Pancreas (tissue), 10 donors: ENCODE results near the gene MTG2. TPM values are rescaled to one million over a fixed set of nuclear protein-coding genes. Genes with fewer than 3 reads are reported as not detected.

Source experiments
- ATAC-seq, 4 donors: fragments of 200-7000 bp; cut with Tn5 transposase; one replicate each; pipeline versions ENCODE4 v1.8.0 to v1.9.1; 2020; ENCODE audit warnings: mild to moderate bottlenecking in 4 of 4, moderate library complexity in 4 of 4
- DNase-seq, 6 donors: peaks; one replicate each; pipeline ENCODE4 v3.0.0-alpha.2; 2020
- FAIRE-seq: peaks from 2 replicates; lab custom pipeline; 2012; peaks lifted over from hg19 to GRCh38; lab: Jason Lieb, UNC
- H3K27ac ChIP-seq, 4 donors: fragments of 200-600 bp; sonication (generic); 1 replicate in 3 of 4; 2 replicates in 1 of 4; pipeline versions ENCODE4 v1.5.0 to v1.8.0; 2020
- H3K27me3 ChIP-seq, 4 donors: fragments of 200-600 bp; one replicate each; pipeline ENCODE4 v1.8.0; 2021
- H3K36me3 ChIP-seq, 3 donors: fragments of 200-600 bp; sonication (generic) in 1 of 3; one replicate each; pipeline versions ENCODE4 v1.5.0 to v1.8.0; 2020 to 2021
- H3K4me1 ChIP-seq, 3 donors: fragments of 200-600 bp; one replicate each; pipeline ENCODE4 v1.8.0; 2021
- H3K4me3 ChIP-seq, 4 donors: fragments of 200-600 bp; sonication (generic) in 2 of 4; one replicate each; pipeline versions ENCODE4 v1.5.0 to v1.8.0; 2020 to 2021
- H3K9me3 ChIP-seq, 4 donors: fragments of 200-600 bp; one replicate each; pipeline ENCODE4 v1.8.0; 2021
- WGBS, 2 donors: extraction: QIAGEN DNeasy Blood & Tissue Kit; methylation state at CpG; one replicate each; pipeline ENCODE4 v1.1.7; 2013; 5-methylcytosine and 5-hydroxymethylcytosine counted together
- intact Hi-C, 3 donors: fragments of 100-400 bp; cut with DNase I; formaldehyde crosslinking; loops; one replicate each; pipeline versions ENCODE4 v1.11.1 to v1.14.2; 2022
- polyA plus RNA-seq, 2 donors: library from polyadenylated mRNA; stranded (reverse); fragments of 200-250 nt; gene quantifications; one replicate each; pipeline ENCODE4 v1.2.3, GENCODE V29; 2013
- total RNA-seq, 6 donors: library from RNA; stranded (reverse); fragmentation: NEBNext Ultra II Directional in 4 of 6; extraction: Animal tissue kit (Norgen Biotek cat#: 25700) in 4 of 6; gene quantifications; one replicate each; pipeline versions ENCODE4 v1.2.1 to v1.2.4, GENCODE V29; 2021 to 2023
- TF ChIP-seq, protein P1 (sequence below), 4 donors: fragments of 200-600 bp; sonication (generic) in 3 of 4; IDR thresholded peaks; one replicate each; pipeline versions ENCODE4 v1.5.0 to v1.8.0; 2021; ENCODE audit warnings: antibody characterized with exemption in 4 of 4
- donor health status: healthy with polysubstance abuse.
- donor health status: DM: no; HTN: no; CAD: no; lungs with moderate emphysema.
- donor health status: DM: no; HTN: no; CAD: no.
- donor health status: control.
- donor health status: control.
- donor health status: Bipolar disorder and iron deficiency.
- donor health status: DM: yes; HTN: yes; CAD: no.
- donor health status: DM: no; HTN: no; CAD: no.
- donor health status: DM: no; HTN: no; CAD: no.
- donor health status: DM: yes; HTN: yes; CAD: no.

The MTG2 gene
- total and polyA plus RNA-seq, 8 donors, result 9.7 to 55.3 (median 14.2) TPM

DNA sequence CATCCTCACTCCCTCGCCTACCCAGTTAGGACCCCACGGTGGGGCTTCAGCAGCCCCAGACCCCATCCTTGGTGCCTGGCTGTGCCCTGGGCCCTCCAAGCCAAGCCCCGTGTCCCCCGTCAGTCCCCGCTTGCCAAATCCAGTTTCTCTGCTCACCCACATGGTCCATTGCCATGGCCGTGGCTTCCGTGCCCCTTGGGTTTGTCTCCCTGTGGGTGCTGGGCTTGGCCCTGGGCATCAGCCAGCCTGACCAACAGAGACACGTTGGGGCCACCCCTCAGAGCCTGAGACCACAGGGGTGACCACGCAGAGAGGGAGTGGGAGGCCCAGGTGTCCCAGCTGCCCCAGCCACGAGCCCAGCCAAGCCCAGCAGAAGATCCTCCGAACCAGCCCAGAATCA, 31.6 kb upstream of the MTG2 start:
- Histone ChIP-seq H3K36me3 (no peaks in the 10 kb centered on the region), H3K9me3 (no peaks in the 10 kb centered on the region), H3K27me3 (no peaks in the 10 kb centered on the region), H3K4me3 (no peak overlapping the region), H3K27ac (no peak overlapping the region), H3K4me1 (no peaks in the 10 kb centered on the region)
- TF ChIP-seq, protein P1, sequence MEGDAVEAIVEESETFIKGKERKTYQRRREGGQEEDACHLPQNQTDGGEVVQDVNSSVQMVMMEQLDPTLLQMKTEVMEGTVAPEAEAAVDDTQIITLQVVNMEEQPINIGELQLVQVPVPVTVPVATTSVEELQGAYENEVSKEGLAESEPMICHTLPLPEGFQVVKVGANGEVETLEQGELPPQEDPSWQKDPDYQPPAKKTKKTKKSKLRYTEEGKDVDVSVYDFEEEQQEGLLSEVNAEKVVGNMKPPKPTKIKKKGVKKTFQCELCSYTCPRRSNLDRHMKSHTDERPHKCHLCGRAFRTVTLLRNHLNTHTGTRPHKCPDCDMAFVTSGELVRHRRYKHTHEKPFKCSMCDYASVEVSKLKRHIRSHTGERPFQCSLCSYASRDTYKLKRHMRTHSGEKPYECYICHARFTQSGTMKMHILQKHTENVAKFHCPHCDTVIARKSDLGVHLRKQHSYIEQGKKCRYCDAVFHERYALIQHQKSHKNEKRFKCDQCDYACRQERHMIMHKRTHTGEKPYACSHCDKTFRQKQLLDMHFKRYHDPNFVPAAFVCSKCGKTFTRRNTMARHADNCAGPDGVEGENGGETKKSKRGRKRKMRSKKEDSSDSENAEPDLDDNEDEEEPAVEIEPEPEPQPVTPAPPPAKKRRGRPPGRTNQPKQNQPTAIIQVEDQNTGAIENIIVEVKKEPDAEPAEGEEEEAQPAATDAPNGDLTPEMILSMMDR (IDR thresholded peaks at IDR 0.05), result no peak
- no peak for FAIRE-seq
- intact Hi-C loops, result no loop called here
- no peak for DNase-seq
- WGBS, 2 donors, result 89 to 91% methylated on average over 11 of the region's 11 CpGs
- ATAC-seq, result no peak

DNA sequence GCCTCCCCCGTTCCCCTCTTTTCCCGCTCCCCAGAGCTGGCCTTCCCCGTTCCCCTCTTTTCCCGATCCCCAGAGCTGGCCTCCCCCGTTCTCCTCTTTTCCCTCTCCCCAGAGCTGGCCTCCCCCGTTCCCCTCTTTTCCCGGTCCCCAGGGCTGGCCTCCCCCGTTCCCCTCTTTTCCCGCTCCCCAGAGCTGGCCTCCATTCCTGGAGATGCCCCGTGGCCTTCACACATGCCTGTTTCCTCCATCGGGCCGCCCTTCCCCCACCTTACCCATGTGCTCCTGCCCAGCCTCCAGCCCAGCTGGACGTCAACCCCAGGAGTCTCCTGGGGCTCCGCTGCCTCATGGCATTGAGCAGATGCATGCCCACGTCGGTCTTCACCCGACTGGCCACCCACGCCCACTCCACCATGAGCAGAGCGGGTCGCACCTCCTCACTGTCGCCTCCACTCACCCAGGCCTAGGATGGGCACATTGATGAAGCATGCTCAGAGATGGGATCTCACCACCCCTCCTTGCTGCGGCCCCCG, 30.9 kb upstream of the MTG2 start:
- Histone ChIP-seq H3K36me3 (no peaks in the 10 kb centered on the region), H3K4me3 (no peak overlapping the region), H3K9me3 (no peaks in the 10 kb centered on the region), H3K27ac (no peak overlapping the region), H3K27me3 (no peaks in the 10 kb centered on the region), H3K4me1 (no peaks in the 10 kb centered on the region)
- FAIRE-seq (no peak), DNase-seq (no peak), ATAC-seq (no peak)
- TF ChIP-seq, protein P1 (IDR thresholded peaks at IDR 0.05), result no peak
- intact Hi-C loops, result no loop called here
- WGBS, 2 donors, result 82 to 86% methylated on average over 23 of the region's 23 CpGs

DNA sequence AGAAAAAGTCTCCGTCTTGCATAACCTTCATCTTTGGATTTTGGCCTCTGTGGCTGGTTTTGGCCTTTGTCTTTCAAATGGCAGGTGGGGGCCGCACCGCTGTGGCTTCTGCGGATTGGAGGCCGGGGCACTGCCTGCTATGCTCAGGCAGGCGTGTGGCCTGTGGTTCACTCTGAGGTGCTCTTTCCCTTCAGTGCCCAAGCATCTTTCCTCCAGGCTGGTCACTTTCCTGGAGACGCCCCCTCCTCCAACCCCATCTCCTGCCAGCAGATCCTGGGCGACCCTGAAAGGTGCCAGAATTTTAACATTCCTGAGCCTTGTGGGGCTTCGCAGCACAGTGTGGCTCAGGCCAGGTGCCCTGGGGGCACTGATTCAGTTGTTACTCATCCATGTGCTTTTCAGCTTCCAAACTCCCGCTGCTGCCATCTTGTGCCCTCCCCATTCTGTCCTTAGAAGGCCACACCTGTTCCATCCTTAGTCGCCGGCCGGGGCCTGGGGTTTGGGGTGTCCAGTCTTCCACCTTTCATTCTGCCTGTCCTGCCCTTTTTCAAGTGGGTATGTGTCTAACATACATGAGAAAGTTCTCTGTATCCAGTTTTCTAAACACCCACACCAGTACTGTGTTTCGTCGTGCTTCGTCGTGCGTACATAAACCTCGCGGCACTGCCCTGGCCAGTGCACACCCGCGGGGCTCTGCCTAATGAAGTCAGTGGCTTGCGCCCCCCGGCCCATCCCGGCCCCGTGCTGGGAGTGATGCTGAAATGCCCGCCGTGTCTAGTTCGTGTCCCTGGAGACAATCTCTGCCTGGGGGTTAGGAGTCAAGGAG, 27.2 kb upstream of the MTG2 start:
- TF ChIP-seq, protein P1 (IDR thresholded peaks at IDR 0.05), result no peak
- H3K4me1 ChIP-seq, result no peaks in the 10 kb centered on the region
- no peaks in the 10 kb centered on the region for H3K27me3 ChIP-seq
- ATAC-seq, result no peak
- no peak for DNase-seq
- no peak overlapping the region for H3K4me3 ChIP-seq
- no peaks in the 10 kb centered on the region for H3K9me3 ChIP-seq
- no peak for FAIRE-seq
- intact Hi-C loops, result no loop called here
- WGBS, 2 donors, result 89 to 91% methylated on average over 29 of the region's 29 CpGs
- no peaks in the 10 kb centered on the region for H3K36me3 ChIP-seq
- H3K27ac ChIP-seq, result no peak overlapping the region

DNA sequence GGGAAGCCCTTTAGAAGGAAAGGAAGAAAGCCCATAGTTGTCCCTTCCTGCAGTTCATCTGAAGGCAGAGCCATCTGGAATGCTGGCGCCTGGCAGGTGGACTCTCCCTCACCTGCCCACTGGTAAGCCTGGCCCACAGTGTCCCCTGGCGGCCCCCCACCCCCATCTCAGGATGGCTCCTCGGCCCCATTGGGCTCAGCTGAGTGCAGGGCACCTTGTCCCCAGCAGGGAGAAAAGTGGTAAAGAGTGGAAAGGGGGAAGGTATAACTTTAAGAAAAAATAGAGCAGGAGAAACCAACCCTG, 26.6 kb upstream of the MTG2 start:
- H3K4me3 ChIP-seq, result no peak overlapping the region
- intact Hi-C loops, result no loop called here
- WGBS, 2 donors, result 71 to 76% methylated on average over 3 of the region's 3 CpGs
- DNase-seq (no peak), FAIRE-seq (no peak), ATAC-seq (peak in 1 of 4 donors; percentile 12)
- TF ChIP-seq, protein P1 (IDR thresholded peaks at IDR 0.05), result no peak
- no peak overlapping the region for H3K27ac ChIP-seq
- H3K9me3 ChIP-seq, result no peaks in the 10 kb centered on the region
- H3K4me1 ChIP-seq, result no peaks in the 10 kb centered on the region
- no peaks in the 10 kb centered on the region for H3K27me3 ChIP-seq
- no peaks in the 10 kb centered on the region for H3K36me3 ChIP-seq
